Measurements from ENCODE around the gene GYPE.
"Not testable (repeated sequence)": the region's sequence is repeated elsewhere in the genome, so short reads cannot be mapped to it uniquely, and the experiment has no call there.

The GYPE gene

GRCh38 chr4:143830576-143830975, 74.8 kb downstream of the GYPE start:
- ATAC-seq (ENCODE audit: low read depth); H3K4me3 ChIP-seq (ENCODE audit: severe bottlenecking); H3K9me3 ChIP-seq (ENCODE audit: severe bottlenecking); H3K36me3 ChIP-seq (ENCODE audit: low read depth); H3K27ac ChIP-seq (ENCODE audit: poor library complexity, severe bottlenecking); H3K4me1 ChIP-seq (ENCODE audit: insufficient read depth, poor library complexity, severe bottlenecking); H3K27me3 ChIP-seq (ENCODE audit: insufficient read depth, poor library complexity, severe bottlenecking); DNase-seq (ENCODE audit: low spot score): not testable (repeated sequence)

GRCh38 chr4:143829239-143829620, 76.1 kb downstream of the GYPE start:
- DNase-seq (ENCODE audit: low spot score); H3K27ac ChIP-seq (ENCODE audit: poor library complexity, severe bottlenecking): not testable (repeated sequence)

More at GRCh38 chr4:143829239-143829620, 76.1 kb downstream of the GYPE start:
- not testable (repeated sequence) for H3K9me3 ChIP-seq (ENCODE audit: severe bottlenecking); H3K27me3 ChIP-seq (ENCODE audit: insufficient read depth, poor library complexity, severe bottlenecking); H3K4me3 ChIP-seq (ENCODE audit: severe bottlenecking); H3K36me3 ChIP-seq (ENCODE audit: low read depth); H3K4me1 ChIP-seq (ENCODE audit: insufficient read depth, poor library complexity, severe bottlenecking); ATAC-seq (ENCODE audit: low read depth)

All from RWPE2 (cell line).